Cardiac muscle cell (in vitro differentiated cells and primary cell): ENCODE results near the gene CFAP77. TPM values are rescaled to one million over a fixed set of nuclear protein-coding genes. Genes with fewer than 3 reads are reported as not detected.
A peak's percentile ranks its signal among the peaks of the same experiment; 100 is the strongest.

Experiments used
- DNase-seq, 2 donors: peaks; one replicate each; pipeline versions ENCODE4 v3.0.0 to v3.0.0-alpha.2; 2010 to 2017; ENCODE audit warnings: low read depth in 1 of 2, low spot score in 1 of 2
- H3K27ac ChIP-seq: fragments of 200-600 bp; sonication (generic); 2 replicates; pipeline ENCODE4 v1.5.1; 2016
- H3K27me3 ChIP-seq: fragments of 200-600 bp; sonication (generic); 2 replicates; pipeline ENCODE4 v1.6.0; 2016; ENCODE audit warnings: control low read depth
- H3K36me3 ChIP-seq: fragments of 200-600 bp; sonication (generic); 2 replicates; pipeline ENCODE4 v1.5.1; 2016; ENCODE audit warnings: control low read depth
- H3K4me1 ChIP-seq: fragments of 200-600 bp; sonication (generic); 2 replicates; pipeline ENCODE4 v1.8.1; 2017; ENCODE audit warnings: low read depth, mild to moderate bottlenecking, mixed run types
- H3K4me3 ChIP-seq: fragments of 200-600 bp; sonication (generic); 2 replicates; pipeline ENCODE4 v1.5.1; 2016; ENCODE audit warnings: mild to moderate bottlenecking
- H3K9me3 ChIP-seq: fragments of 200-600 bp; sonication (generic); 2 replicates; pipeline ENCODE4 v1.5.1; 2017; ENCODE audit warnings: low read depth, mild to moderate bottlenecking, control low read depth
- polyA plus RNA-seq: library from polyadenylated mRNA; unstranded; fragments of >200 nt; fragmentation: Nextera tagmentation; extraction: Ambion mirVana; gene quantifications from 2 replicates; pipeline ENCODE4 v1.2.1, GENCODE V29; 2016
- total RNA-seq: library from RNA; depleted of rRNA; stranded (reverse); fragments of >200 nt; gene quantifications from 2 replicates; pipeline ENCODE4 v1.2.3, GENCODE V29; 2016
- TF ChIP-seq, protein P1 (sequence below): IDR thresholded peaks from 2 replicates; pipeline ENCODE4 v1.5.1; 2012; ENCODE audit warnings: low read depth, mild to moderate bottlenecking, low read length

Gene CFAP77
- total and polyA plus RNA-seq, 2 experiments from 2014 or later = 0.46 to 1.5 TPM

DNA sequence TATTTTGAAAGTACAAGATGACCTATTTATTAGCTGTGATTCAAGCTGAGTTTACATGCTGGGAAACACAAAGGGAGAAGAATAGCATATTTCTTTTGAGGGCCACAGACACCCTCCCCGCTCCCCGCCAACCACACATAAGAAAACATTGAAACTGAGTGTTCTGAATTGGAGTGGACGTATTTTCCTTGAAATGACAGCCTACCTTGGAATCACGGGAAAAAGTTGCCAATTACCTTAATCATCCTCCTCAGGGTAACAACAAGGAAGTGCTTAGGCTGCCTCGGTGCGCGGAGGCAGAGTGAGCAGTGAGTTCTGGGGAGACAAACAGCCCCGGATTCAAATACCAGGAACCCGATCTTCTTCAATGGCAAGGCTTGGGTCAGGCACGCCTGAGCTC is 31.4 kb downstream of the CFAP77 start:
- TF ChIP-seq, protein P1, sequence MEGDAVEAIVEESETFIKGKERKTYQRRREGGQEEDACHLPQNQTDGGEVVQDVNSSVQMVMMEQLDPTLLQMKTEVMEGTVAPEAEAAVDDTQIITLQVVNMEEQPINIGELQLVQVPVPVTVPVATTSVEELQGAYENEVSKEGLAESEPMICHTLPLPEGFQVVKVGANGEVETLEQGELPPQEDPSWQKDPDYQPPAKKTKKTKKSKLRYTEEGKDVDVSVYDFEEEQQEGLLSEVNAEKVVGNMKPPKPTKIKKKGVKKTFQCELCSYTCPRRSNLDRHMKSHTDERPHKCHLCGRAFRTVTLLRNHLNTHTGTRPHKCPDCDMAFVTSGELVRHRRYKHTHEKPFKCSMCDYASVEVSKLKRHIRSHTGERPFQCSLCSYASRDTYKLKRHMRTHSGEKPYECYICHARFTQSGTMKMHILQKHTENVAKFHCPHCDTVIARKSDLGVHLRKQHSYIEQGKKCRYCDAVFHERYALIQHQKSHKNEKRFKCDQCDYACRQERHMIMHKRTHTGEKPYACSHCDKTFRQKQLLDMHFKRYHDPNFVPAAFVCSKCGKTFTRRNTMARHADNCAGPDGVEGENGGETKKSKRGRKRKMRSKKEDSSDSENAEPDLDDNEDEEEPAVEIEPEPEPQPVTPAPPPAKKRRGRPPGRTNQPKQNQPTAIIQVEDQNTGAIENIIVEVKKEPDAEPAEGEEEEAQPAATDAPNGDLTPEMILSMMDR = no peak

DNA sequence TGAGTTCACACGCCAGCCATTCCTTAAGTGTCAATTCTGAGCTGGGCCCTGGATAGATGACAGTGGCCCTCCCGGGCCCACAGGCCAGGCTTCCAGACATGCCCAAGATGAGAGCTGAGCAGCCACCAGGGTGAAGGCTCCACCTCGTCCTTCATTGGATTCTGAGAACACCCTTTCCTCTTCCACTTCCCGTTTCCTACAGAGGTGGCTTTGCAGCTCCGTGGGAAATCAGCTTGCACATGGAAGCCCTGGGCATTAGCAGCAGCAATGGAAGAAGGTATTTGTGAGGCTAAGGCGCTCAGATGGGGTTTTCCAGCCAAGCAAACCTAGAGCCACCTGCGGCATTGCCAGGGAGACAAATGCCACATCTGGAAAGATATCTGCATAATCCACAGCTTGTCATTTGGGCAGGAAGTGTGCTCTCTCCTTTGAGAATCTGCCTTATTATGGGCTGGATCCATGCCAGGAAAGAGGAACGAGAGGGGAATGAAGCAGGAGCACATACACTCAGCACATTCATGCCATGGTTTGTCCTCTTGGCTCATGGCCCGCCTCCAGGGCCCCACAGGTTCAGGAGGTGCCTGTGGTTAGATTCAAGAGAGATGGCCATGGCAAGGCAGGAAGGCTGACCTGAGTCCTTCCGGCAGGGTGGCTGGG is 34.1 kb downstream of the CFAP77 start:
- H3K4me1 ChIP-seq = peaks cover 3% of the 10 kb centered on the region
- TF ChIP-seq, protein P1 = no peak
- H3K36me3 ChIP-seq = no peaks in the 10 kb centered on the region
- no peaks in the 10 kb centered on the region for H3K9me3 ChIP-seq
- DNase-seq = no peak
- H3K27me3 ChIP-seq = no peaks in the 10 kb centered on the region
- H3K27ac ChIP-seq = no peak overlapping the region
- no peak overlapping the region for H3K4me3 ChIP-seq

More for the DNA sequence above, 31.4 kb downstream of the CFAP77 start:
- Histone ChIP-seq H3K27ac (no peak overlapping the region), H3K9me3 (no peaks in the 10 kb centered on the region), H3K4me1 (peaks cover 3% of the 10 kb centered on the region), H3K36me3 (no peaks in the 10 kb centered on the region), H3K4me3 (no peak overlapping the region), H3K27me3 (no peaks in the 10 kb centered on the region)
- DNase-seq = no peak

DNA sequence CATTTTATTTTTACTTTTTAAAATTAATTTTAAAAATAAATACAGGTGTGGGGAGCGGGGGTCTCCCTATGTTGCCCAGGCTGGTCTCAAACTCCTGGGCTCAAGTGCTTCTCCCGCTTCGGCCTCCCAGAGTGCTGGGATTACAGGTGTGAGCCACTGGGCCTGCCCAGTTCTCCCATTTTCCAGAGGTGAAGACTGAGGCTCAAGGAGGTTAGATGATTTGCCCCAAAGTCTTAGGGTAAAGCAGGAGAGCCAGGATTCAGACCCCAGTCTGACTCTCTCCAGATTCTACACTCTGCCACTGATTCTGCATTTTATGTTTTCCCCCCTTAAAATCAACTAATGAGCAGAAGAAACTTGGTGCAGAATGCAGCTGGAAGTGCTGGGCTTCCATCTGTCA is 36.9 kb downstream of the CFAP77 start:
- Histone ChIP-seq H3K27ac (no peak overlapping the region), H3K4me3 (no peak overlapping the region), H3K36me3 (no peaks in the 10 kb centered on the region), H3K27me3 (no peaks in the 10 kb centered on the region), H3K4me1 (no peaks in the 10 kb centered on the region), H3K9me3 (no peaks in the 10 kb centered on the region)
- DNase-seq = no peak
- TF ChIP-seq, protein P1 = no peak

DNA sequence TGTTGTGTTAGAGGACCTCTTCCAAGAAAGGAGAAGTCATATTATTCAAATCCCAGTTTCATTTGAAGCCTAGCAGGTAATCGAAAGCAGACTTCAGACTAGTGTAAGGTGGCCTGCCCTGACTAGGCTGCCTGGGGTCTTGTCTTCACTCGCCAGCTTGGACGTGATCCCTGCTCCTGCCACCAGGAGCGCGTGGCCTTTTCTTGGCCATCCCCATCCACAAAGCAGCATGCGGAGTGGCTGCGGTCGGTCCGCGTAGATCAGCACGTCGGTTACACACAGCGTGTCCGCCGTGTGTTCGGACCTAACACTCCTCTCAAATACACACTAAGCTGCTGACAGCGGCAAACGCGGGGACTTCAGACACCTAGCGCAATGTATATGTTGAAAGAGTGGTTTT is 37.3 kb downstream of the CFAP77 start:
- TF ChIP-seq, protein P1 = peak; percentile 6
- peak in 1 of 2 donors; percentile 31 for DNase-seq
- Histone ChIP-seq H3K27ac (no peak overlapping the region), H3K36me3 (no peaks in the 10 kb centered on the region), H3K9me3 (no peaks in the 10 kb centered on the region), H3K4me3 (no peak overlapping the region), H3K27me3 (no peaks in the 10 kb centered on the region), H3K4me1 (no peaks in the 10 kb centered on the region)

DNA sequence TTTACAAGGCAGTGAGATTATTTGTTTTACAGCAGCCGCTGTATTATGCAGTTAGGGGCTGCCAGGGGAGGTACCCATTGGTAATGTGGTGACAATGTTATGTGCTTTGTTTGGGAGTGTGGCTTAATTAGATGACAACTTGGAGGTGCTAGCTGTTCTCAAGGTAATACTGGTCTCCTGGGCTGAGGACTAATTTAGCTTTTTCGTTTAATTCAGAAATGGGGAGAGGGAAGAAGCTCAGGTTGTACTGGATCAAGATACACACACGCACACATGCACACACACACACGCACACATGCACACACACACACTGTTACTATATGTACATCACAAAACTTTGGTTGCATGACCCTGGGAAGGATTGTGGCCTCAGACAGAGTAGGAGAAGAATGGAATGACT is 37.9 kb downstream of the CFAP77 start:
- no peak overlapping the region for H3K4me3 ChIP-seq
- H3K9me3 ChIP-seq = no peaks in the 10 kb centered on the region
- DNase-seq = no peak
- TF ChIP-seq, protein P1 = no peak
- no peaks in the 10 kb centered on the region for H3K27me3 ChIP-seq
- H3K4me1 ChIP-seq = no peaks in the 10 kb centered on the region
- no peaks in the 10 kb centered on the region for H3K36me3 ChIP-seq
- no peak overlapping the region for H3K27ac ChIP-seq
